Panc1 (cell line): ENCODE measurements around the gene MAN2B1. TPM values are rescaled to one million over a fixed set of nuclear protein-coding genes. Genes with fewer than 3 reads are reported as not detected.

Experiments
- ATAC-seq: fragments of 200-7000 bp; cut with Tn5 transposase; 2 replicates; pipeline ENCODE4 v1.9.1; 2020; ENCODE audit warnings: mild to moderate bottlenecking, moderate library complexity
- BruUV-seq: library from RNA; stranded (reverse); fragments of 400-500 nt; replicated peaks from 2 replicates; lab custom pipeline; 2021; lab: Mats Ljungman, UMichigan
- CTCF ChIA-PET: fragments of 300-600 bp; sonication (Branson Sonifier 250); formaldehyde crosslinking; loops from one replicate; lab custom pipeline; 2022; ENCODE audit warnings: antibody characterized with exemption; lab: Charles Lee
- POLR2A ChIA-PET: fragments of 300-600 bp; sonication (Branson Sonifier 250); formaldehyde crosslinking; loops from one replicate; lab custom pipeline; 2022; ENCODE audit warnings: antibody characterized with exemption; lab: Charles Lee
- DNase-seq: peaks from one replicate; pipeline ENCODE4 v3.0.0-alpha.2; 2010; ENCODE audit warnings: low read depth, low spot score
- H3K27ac ChIP-seq: 2 replicates; pipeline ENCODE4 v1.5.1; 2011; ENCODE audit warnings: mild to moderate bottlenecking, low read length, inconsistent platforms
- H3K27me3 ChIP-seq: fragments of 200-500 bp; sonication (Bioruptor generic); 2 replicates; pipeline ENCODE4 v1.6.0; 2014; ENCODE audit warnings: low read length, inconsistent platforms; ENCODE audit not compliant: control insufficient read depth, insufficient read depth
- H3K36me3 ChIP-seq: fragments of 200-500 bp; sonication (Bioruptor generic); 2 replicates; pipeline ENCODE4 v1.5.1; 2014; ENCODE audit warnings: inconsistent platforms, mild to moderate bottlenecking, low read length, moderate library complexity; ENCODE audit not compliant: control insufficient read depth, insufficient read depth
- H3K4me1 ChIP-seq: 2 replicates; pipeline ENCODE4 v1.5.1; 2011; ENCODE audit warnings: inconsistent platforms, mild to moderate bottlenecking, low read length, moderate library complexity; ENCODE audit not compliant: control insufficient read depth, insufficient read depth
- H3K4me3 ChIP-seq, 2 experiments: 2 replicates each; pipeline ENCODE4 v1.5.1; 2011 to 2012; ENCODE audit warnings: low read depth in 2 of 2, low read length in 2 of 2, mild to moderate bottlenecking in 2 of 2, inconsistent platforms in 1 of 2, moderate library complexity in 1 of 2
- H3K9me3 ChIP-seq: fragments of 200-500 bp; sonication (Bioruptor generic); 2 replicates; pipeline ENCODE4 v1.5.1; 2014; ENCODE audit warnings: low read depth, mild to moderate bottlenecking, inconsistent platforms, low read length, moderate library complexity; ENCODE audit not compliant: control insufficient read depth, insufficient read depth
- POLR2AphosphoS5 ChIP-seq: IDR thresholded peaks from 2 replicates; pipeline ENCODE4 v1.6.1; 2012; ENCODE audit warnings: mild to moderate bottlenecking, low read depth, low read length, moderate library complexity
- SIN3A ChIP-seq: IDR thresholded peaks from 2 replicates; pipeline ENCODE4 v1.6.1; 2012; ENCODE audit warnings: low read depth, mild to moderate bottlenecking, low read length, moderate library complexity, borderline replicate concordance; ENCODE audit not compliant: insufficient read depth
- TCF7L2 ChIP-seq: IDR thresholded peaks from 2 replicates; pipeline ENCODE4 v1.6.1; 2011; ENCODE audit warnings: mild to moderate bottlenecking, low read depth, low read length, inconsistent platforms
- in situ Hi-C: cut with HindIII; loops from 2 replicates; pipeline ENCODE4 v1.10.0; 2016; ENCODE audit warnings: low sequenced_read_pairs, low pct_unique_long_range_greater_than_20kb
- intact Hi-C: fragments of 100-400 bp; cut with micrococcal nuclease; formaldehyde crosslinking; loops from one replicate; pipeline ENCODE4 v1.10.0; 2022; ENCODE audit not compliant: unreplicated experiment
- total RNA-seq: library from RNA; stranded (reverse); gene quantifications from one replicate; pipeline ENCODE4 v1.2.1, GENCODE V29; 2021; ENCODE audit not compliant: unreplicated experiment
- TF ChIP-seq, protein P1 (sequence below), 2 experiments: IDR thresholded peaks; 2 replicates each; pipeline ENCODE4 v1.6.1; 2011 to 2012; ENCODE audit warnings: low read depth in 2 of 2, control low read depth in 1 of 2, low read length in 1 of 2, mild to moderate bottlenecking in 1 of 2, moderate library complexity in 1 of 2; ENCODE audit not compliant: insufficient read depth in 1 of 2
- TF ChIP-seq, protein P2 (sequence below): fragments of 450-650 bp; IDR thresholded peaks from 2 replicates; pipeline ENCODE4 v1.5.1; 2017; ENCODE audit warnings: mild to moderate bottlenecking

The MAN2B1 gene
- total RNA-seq, 1 experiment from 2014 or later: 43.0 TPM

DNA sequence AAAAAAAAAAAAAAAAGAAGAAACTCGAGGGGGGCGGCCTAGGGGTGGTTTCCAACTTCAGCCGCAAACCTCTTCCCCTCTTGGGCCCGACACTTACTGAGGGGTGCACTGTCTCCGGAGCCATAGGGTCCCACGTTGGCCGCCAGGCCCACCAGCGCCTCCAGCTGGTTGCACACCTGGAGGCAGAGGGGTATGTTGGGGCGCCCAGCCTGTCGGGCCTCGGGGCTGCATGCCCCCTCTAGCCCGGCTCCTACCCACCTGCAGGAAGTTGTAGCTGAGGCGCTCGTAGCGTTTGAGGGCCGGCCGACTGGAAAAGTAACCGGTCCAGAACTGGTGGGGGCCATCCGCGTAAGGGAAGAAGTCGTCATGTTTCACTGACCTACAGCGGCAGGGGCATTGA is 8.6 kb downstream of the MAN2B1 start:
- no TSS peak for BruUV-seq
- ATAC-seq (no peak), DNase-seq (no peak)
- intact Hi-C loops: no loop called here
- in situ Hi-C loops: no loop called here
- CTCF ChIA-PET: no interaction called here
- no peak overlapping the region for H3K4me3 ChIP-seq
- TF ChIP-seq, protein P1, sequence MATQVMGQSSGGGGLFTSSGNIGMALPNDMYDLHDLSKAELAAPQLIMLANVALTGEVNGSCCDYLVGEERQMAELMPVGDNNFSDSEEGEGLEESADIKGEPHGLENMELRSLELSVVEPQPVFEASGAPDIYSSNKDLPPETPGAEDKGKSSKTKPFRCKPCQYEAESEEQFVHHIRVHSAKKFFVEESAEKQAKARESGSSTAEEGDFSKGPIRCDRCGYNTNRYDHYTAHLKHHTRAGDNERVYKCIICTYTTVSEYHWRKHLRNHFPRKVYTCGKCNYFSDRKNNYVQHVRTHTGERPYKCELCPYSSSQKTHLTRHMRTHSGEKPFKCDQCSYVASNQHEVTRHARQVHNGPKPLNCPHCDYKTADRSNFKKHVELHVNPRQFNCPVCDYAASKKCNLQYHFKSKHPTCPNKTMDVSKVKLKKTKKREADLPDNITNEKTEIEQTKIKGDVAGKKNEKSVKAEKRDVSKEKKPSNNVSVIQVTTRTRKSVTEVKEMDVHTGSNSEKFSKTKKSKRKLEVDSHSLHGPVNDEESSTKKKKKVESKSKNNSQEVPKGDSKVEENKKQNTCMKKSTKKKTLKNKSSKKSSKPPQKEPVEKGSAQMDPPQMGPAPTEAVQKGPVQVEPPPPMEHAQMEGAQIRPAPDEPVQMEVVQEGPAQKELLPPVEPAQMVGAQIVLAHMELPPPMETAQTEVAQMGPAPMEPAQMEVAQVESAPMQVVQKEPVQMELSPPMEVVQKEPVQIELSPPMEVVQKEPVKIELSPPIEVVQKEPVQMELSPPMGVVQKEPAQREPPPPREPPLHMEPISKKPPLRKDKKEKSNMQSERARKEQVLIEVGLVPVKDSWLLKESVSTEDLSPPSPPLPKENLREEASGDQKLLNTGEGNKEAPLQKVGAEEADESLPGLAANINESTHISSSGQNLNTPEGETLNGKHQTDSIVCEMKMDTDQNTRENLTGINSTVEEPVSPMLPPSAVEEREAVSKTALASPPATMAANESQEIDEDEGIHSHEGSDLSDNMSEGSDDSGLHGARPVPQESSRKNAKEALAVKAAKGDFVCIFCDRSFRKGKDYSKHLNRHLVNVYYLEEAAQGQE (IDR thresholded peaks at IDR 0.05; ENCODE audit: insufficient read depth in 1 of 2, low read depth in 2 of 2, low read length in 1 of 2): no peak
- TF ChIP-seq, protein P2, sequence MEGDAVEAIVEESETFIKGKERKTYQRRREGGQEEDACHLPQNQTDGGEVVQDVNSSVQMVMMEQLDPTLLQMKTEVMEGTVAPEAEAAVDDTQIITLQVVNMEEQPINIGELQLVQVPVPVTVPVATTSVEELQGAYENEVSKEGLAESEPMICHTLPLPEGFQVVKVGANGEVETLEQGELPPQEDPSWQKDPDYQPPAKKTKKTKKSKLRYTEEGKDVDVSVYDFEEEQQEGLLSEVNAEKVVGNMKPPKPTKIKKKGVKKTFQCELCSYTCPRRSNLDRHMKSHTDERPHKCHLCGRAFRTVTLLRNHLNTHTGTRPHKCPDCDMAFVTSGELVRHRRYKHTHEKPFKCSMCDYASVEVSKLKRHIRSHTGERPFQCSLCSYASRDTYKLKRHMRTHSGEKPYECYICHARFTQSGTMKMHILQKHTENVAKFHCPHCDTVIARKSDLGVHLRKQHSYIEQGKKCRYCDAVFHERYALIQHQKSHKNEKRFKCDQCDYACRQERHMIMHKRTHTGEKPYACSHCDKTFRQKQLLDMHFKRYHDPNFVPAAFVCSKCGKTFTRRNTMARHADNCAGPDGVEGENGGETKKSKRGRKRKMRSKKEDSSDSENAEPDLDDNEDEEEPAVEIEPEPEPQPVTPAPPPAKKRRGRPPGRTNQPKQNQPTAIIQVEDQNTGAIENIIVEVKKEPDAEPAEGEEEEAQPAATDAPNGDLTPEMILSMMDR: no peak
- TF ChIP-seq POLR2AphosphoS5: no peak
- no peak for TF ChIP-seq SIN3A
- TF ChIP-seq TCF7L2: no peak
- POLR2A ChIA-PET: no interaction called here
- no peaks in the 10 kb centered on the region for H3K9me3 ChIP-seq
- H3K27me3 ChIP-seq: no peaks in the 10 kb centered on the region
- no peaks in the 10 kb centered on the region for H3K36me3 ChIP-seq
- H3K4me1 ChIP-seq: no peaks in the 10 kb centered on the region
- no peak overlapping the region for H3K27ac ChIP-seq

DNA sequence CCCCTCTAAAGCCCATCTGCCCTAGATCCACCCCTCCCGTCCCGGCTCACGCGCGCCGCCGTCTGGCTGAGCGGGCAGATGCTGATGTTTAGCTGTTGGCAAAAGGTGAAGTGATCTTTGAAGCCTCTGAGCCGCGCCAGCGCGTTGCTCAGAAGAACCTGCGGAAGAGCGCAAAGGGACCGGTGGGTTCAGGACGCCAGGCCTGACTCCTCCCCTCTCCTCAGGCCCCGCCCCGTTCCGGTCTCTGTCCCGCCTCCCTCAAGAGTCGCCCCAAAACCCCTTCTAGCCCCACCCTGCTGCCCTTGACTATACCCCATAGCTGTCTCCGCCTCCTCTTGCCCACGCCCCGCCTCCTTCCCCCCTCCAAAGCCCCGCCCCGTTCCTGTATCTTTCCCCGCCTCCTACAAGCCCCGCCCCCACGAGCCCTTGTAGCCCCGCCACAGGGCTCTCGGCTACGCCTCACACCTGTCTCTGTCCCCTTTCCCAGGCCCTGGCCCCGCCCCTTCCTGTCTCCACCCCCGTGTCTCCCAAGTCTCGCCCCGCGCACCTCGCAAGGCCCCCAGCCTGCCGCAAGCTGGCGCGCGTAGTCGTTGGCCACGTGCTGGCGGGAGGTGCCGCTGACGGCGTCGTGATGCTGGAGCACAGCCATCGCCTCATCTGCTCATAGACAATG is 9.5 kb downstream of the MAN2B1 start:
- H3K4me3 ChIP-seq: no peak overlapping the region
- no peaks in the 10 kb centered on the region for H3K36me3 ChIP-seq
- ChIA-PET POLR2A (no interaction called here), CTCF (no interaction called here)
- ATAC-seq: peak; percentile 51
- BruUV-seq: no TSS peak
- TF ChIP-seq SIN3A (no peak), TCF7L2 (no peak), POLR2AphosphoS5 (no peak)
- TF ChIP-seq, protein P1 (IDR thresholded peaks at IDR 0.05; ENCODE audit: insufficient read depth in 1 of 2, low read depth in 2 of 2, low read length in 1 of 2): no peak
- TF ChIP-seq, protein P2: no peak
- no peak for DNase-seq
- H3K9me3 ChIP-seq: no peaks in the 10 kb centered on the region
- intact Hi-C loops: no loop called here
- in situ Hi-C loops: no loop called here
- no peak overlapping the region for H3K27ac ChIP-seq
- no peaks in the 10 kb centered on the region for H3K4me1 ChIP-seq
- H3K27me3 ChIP-seq: no peaks in the 10 kb centered on the region
